HUDEP-2 (cell line): ENCODE results near the gene RPH3AL.
"Not testable (repeated sequence)": the region's sequence is repeated elsewhere in the genome, so short reads cannot be mapped to it uniquely, and the experiment has no call there.

Source experiments
- DNase-seq, 76 experiments: peaks; one replicate each; lab custom pipeline; 2025; ENCODE audit not compliant: unreplicated experiment in 76 of 76; lab: John Stamatoyannopoulos, UW

Gene RPH3AL

GRCh38 chr17:206941-207560 lies 145.6 kb downstream of the RPH3AL start:
- DNase-seq: no peak

DNA sequence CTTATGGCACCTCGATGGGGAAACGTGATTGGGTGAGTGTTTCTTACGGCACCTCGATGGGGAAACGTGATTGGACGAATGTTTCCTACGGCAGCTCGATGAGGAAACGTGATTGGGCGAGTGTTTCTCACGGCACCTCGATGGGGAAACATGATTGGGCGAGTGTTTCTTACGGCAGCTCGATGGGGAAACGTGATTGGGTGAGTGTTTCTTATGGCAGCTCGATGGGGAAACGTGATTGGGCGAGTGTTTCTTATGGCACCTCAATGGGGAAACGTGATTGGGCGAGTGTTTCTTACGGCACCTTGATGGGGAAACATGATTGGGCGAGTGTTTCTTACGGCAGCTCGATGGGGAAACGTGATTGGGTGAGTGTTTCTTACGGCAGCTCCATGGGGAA lies 146.1 kb downstream of the RPH3AL start:
- not testable (repeated sequence) for DNase-seq

DNA sequence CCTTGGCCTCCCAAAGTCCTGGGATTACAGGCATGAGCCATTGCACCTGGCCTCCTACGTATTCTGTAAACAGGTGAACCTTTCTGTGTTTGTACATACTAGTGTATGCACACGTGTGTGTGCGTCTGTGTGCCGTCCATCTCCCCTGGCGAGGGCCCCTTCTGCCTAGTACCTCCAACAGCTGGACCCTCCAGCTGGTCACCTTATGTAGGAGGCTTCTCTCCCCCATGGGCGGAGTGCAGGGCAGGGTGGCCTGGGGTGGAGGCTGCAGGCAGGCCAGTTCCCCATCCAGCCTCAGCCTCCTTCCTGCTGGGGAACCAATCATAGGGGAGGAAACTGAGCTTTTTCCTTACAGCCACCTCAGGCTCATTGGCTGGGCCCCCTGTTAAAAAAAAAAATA lies 146.8 kb downstream of the RPH3AL start:
- DNase-seq: no peak

- no peak for DNase-seq
Measured at GRCh38 chr17:205148-205669, 147.4 kb downstream of the RPH3AL start.

- no peak for DNase-seq
Measured at GRCh38 chr17:204427-205147, 148.0 kb downstream of the RPH3AL start.

GRCh38 chr17:202501-202951 lies 150.1 kb downstream of the RPH3AL start:
- DNase-seq: no peak

GRCh38 chr17:201736-202135 lies 150.9 kb downstream of the RPH3AL start:
- not testable (repeated sequence) for DNase-seq

GRCh38 chr17:201257-201656 lies 151.3 kb downstream of the RPH3AL start:
- not testable (repeated sequence) for DNase-seq

GRCh38 chr17:200586-200985 lies 152.0 kb downstream of the RPH3AL start:
- no peak for DNase-seq

DNA sequence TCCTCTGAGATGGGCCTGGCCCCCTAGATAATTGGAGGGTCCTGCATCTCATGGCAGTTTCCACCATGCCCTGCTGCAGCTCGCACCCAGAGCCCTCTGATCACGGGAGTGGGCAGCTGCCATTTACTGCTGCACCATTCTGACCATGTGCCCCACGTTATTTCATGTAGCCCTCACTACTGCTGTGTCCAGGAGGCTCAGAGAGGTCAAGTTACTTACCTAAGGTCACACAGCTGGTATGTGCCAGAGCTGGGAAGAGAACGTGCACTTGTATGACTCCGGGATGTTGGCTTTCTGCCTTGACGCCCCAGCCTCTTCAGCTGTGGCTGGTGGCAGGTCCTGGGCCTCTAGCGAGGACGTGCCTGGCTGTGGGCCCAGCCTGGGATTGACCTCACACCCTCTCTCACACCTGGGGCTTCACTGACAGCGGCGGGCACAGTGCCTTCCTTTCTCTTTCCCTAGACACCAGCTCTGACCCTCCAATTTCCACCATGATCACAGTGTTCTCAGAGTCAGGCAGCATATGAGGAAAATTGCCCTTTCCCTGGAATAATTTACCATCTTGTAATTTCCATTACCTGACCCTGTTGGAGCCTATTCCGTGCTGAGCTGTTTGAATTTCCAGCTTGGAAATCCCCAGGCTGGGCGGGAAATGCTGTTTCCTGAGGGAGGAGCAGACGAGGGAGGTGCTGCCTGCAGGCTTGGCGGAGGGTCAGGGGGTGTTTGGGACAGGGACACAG lies 152.6 kb downstream of the RPH3AL start:
- no peak for DNase-seq

GRCh38 chr17:199191-199604 lies 153.4 kb downstream of the RPH3AL start:
- no peak for DNase-seq

DNA sequence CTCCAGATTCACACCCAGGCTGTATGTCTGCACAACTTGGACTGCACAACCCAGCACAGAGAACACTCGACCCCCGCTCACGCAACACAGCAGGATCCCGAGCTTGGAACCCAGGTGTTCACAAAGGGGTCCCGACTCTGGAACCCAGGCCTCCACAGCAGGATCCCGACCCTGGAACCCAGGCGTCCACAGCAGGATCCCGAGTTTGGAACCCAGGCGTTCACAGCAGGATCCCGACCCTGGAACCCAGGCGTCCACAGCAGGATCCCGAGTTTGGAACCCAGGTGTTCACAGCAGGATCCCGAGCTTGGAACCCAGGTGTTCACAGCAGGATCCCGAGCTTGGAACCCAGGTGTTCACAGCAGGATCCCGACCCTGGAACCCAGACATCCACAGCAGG lies 154.4 kb downstream of the RPH3AL start:
- DNase-seq: not testable (repeated sequence)

DNA sequence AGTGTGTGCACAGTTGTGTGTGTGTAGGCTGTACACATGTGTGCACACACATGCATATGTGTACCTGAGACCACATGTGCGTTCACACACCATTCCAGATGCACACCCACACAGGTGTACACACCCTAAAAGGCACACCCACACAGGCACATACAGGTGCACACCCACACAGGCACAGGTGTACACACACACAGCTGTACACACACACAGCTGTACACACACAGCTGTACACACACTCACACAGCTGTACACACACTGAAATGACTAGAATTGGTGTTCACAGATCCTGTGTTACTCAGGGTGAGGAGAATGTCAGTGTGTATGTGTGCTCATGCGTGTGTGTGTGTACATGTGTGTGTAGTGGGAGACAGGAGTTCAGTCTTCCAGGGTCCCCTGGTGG lies 155.3 kb downstream of the RPH3AL start:
- no peak for DNase-seq

DNA sequence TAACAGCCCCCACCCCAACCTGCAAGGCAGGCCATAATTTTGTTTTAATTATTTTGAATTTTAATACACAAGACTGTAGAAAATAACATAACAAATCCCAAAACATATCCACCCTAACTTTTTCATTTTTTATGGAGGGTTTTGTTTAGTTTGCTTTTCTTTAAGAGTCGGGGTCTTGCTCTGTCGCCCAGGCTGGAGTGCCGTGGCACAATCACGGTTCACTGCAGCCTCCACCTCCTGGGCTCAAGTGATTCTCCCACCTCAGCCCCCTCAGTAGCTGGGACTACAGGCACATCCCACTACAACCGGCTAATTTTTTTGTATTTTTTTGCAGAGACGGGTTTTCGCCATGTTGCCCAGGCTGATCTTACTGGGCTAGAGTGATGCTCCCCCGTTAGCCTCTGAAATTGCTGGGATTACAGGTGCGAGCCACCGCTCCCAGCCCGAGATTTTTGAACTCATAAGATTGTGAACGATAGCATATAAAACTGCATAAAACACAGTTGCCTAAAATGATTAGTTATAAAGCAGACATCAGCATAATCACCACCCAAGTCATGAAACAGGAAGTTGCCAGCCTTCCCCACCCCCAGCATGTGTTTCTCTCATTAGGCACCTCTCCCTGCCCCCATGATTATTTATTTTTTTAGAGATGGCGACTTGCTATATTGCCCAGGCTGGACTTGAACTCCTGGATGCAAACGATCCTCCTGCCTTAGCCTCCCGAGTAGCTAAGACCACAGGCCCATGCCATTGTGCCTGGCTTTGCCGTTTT lies 157.6 kb downstream of the RPH3AL start:
- no peak for DNase-seq

- DNase-seq: no peak
Measured at GRCh38 chr17:193841-194806, 158.5 kb downstream of the RPH3AL start.

- no peak for DNase-seq
Measured at GRCh38 chr17:193426-193810, 159.2 kb downstream of the RPH3AL start.

GRCh38 chr17:192666-193425 lies 159.8 kb downstream of the RPH3AL start:
- no peak for DNase-seq

DNA sequence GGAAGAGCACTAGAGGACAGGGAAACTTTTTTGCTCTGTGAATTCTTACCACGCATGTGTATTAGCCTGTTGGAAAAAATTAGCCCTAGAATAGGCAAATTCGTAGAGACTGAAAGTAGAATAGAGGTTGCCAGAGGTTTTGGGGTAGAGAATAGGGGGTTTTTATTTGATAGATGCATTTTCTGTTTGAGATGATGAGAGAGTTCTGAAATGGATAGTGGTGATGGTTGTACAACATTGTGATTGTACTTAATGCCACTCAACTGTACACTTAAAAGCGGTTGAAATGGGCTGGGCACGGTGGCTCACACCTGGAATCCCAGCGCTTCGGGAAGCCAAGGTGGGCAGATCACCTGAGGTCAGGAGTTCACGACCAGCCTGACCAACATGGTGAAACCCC lies 163.2 kb downstream of the RPH3AL start:
- DNase-seq: no peak

- DNase-seq: no peak
Measured at GRCh38 chr17:187130-187529, 165.5 kb downstream of the RPH3AL start.
